ENCODE results near the gene FNDC11.
A peak's percentile ranks its signal among the peaks of the same experiment; 100 is the strongest.

FNDC11 gene

DNA sequence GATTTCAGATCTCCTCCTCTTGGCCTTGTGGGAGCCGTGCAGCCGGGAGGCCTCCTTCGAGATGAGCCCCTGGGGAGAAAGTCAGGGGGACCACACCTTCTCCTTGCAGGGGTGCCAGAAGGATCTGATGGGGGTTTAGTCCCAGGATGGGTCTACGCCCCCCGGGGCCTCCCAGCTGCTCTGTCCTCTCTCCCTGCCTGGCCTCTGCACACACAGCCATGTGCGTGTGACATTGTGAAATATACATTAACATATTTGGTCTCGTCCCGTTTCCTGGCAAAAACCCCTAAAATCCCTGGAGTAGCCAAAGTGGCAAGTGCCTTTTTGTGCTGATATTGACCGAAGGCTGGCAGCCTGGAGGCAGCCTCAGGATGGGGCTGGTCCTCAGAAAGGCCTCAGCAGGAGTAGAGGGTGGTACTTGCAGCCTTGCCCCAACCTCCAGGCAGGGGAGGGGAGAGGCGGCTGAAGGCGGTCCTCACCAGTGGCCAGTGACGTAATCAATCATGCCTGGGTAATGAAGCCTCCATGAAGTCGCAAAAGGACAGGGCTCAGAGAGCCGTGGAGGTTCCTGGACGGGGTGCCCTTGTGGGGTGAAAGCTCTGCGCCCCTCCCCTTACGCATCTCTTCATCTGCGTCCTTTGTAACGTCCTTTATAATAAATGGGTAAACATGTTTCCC lies 25.2 kb downstream of the FNDC11 start:
- no peak for DNase-seq (ENCODE audit: low read depth in 2 of 2)

DNA sequence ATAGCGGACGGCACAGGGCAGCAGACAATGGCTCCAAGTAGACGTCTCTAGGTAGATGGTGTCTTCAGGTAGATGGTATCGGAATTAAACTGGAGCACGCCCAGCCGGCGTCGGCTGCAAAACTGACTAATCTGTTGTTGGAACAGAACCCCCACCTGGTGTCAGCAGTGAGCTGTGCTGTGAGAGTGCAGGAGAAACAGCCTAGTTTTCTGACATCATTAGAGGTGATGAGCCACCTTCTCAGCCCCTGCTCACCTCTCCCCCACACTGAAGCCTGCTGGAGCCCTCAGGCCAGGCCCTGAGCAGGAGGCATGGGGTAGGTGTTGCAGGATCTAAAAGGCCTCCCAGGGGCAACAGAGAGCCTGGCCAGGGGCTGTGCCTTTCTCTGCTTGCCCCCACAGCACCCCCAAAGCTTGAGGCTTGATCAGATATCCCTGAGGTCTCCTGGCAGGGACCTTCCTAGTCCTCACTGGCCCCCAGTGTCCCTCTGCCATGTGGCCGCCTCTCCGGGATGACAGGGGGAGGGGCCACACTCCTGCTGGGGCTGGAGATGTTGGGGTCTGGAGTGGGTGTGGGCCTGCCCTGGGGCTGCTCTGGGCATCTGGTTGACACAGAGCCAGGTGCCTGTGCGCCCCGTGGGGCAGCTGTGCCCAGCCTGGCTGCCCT lies 27.0 kb downstream of the FNDC11 start:
- DNase-seq (ENCODE audit: low read depth in 2 of 2): peak; percentile 56 to 69

DNA sequence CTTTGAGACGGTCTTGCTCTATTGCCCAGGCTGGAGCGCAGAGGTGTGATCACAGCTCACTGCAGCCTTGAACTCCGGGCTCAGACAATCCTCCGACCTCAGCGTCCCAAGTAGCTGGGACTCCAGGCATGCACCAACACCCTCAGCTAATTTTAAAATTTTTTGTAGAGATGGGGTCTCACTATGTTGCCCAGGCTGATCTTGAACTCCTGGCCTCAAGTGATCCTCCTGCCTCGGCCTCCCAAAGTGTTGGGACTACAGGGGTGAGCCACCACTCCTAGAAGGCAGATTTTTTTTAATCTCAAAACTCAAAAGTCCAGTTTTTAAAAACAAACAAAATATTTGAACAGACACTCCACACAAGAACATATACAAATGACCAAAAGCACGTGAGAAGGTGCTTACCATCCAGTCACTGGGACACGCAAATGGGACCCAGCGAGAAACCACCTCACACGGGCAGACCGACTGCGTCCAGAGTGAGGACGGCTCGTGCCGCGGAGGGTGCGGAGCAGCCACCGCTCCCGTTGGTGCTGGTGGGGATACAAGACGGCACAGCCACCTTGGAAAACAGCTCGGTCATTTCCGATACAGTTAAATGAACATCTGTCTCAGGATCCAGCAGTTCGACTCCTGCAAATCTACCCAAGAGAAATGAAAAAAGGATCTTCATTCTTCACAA lies 28.6 kb downstream of the FNDC11 start:
- no peak for DNase-seq (ENCODE audit: low read depth in 2 of 2)

DNA sequence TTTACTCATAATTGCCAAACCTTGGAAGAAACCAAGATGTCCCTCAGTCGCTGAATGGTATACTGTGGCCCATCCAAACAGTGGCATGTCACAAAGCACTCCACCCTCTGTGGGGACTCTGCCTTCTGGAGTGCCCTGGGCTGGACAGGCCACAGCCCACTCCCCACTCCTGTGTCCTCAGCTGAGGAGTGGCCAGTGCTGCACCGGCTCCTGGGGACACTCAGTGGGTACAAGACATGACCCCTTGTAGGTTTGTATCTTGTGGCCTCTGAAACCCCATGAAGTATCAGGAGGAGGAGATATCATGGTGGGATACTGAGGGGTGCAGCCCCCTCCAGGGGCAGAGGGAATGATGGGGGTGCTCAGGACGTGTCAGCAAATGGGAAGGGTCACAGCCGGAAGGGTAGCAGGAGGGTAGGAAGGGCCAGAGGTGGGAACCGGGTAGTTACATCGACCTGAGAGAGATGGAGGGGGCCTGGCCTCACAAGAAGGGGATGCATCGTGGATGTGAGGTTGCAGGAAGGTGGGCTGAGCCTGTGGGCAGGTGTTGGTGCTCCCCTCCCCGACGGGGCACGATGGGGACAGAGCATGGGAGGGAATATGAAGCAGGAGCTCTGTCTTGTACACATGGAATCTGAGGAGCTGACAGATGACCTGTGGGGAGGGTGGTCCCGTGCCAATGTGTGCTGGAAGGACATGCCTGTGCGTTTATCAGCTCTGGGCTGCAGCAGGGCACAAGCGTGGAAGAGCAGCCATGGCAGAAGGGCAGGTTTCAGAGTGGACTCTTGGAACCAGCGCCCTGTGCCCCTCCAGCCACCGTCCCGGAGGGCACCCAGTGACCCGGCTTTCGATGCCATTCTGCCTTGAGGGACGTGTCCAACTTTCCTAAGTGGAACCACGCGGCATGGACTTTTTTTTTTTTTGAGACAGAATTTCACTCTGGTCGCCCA lies 31.9 kb downstream of the FNDC11 start:
- no peak for DNase-seq (ENCODE audit: low read depth in 2 of 2)

DNA sequence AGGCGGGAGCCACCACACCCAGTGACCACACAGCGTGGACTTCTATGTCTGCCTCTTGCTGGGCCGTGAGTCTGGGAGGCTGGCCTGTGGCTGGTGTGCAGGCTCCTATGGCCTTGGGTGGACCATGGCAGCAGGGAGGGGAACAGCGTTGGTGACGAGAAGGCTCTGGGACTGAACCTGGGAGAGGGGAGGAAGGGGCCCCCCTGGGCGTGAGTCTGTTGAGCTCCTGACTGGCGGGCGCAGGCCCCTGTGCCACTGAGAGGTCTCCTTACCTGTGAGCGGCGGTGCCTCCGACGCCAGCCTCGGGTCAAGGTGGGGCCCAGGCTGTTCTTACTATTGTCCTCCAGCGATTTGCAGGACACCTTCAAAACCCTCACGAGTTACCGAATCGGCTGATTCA lies 32.8 kb downstream of the FNDC11 start:
- no peak for DNase-seq (ENCODE audit: low read depth in 2 of 2)

DNA sequence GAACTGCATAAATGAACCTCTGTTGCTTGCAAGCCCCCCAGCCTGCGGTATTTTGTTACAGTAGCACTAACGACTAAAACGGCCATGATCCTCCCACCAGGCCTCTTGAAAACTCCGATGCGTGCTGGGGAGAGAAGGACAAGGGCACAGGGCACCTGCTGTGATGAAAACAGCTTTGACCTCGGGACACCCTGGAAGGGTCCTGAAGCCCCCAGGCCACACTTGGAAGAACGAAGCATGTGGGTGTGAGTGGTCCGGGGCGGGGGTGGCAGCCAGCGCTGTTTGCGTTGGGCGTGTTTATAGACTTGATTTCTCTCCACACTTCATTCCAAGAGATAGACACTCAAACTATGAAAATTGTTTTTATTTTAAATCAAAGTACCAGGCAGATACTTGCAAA lies 33.3 kb downstream of the FNDC11 start:
- DNase-seq (ENCODE audit: low read depth in 2 of 2): no peak

DNA sequence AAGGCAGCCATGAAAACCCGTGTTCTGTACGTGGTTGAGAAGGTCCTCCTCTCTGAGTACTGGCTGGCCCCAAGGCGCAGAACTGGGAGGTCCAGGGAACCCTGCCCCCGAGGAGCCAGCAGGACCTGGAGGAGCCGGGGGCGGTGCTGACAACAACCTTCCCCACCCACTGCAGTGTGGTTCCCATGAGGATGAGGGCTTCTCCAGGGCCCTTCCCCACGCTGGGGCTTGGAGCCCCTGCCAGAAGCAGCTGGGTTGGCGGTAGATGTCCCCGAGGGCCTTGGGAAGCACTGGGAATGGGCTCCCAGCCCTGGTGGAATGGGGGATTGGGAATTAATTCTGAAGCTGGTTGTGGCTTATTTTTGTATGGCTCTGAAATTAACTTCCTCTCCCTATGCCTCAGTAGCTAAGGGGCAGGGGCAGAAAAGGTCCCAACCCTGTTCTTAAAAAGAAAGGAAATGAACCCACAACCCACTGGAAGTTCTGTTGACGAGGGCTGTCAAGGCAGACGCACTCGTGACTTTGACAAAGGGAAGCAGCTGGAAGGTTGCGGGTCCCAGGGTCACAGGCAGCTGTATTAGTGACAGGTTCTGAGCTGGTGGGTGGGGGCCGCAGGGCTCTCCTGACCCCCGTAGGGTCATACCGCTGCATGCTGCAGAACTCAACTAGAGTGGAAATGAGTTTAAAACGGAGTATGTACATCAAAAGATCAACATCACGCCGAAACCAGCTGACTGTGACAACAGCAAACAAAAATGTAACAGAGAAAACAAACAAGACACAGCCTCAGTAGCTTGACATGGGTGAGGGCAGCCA lies 34.0 kb downstream of the FNDC11 start:
- DNase-seq (ENCODE audit: low read depth in 2 of 2): no peak

DNA sequence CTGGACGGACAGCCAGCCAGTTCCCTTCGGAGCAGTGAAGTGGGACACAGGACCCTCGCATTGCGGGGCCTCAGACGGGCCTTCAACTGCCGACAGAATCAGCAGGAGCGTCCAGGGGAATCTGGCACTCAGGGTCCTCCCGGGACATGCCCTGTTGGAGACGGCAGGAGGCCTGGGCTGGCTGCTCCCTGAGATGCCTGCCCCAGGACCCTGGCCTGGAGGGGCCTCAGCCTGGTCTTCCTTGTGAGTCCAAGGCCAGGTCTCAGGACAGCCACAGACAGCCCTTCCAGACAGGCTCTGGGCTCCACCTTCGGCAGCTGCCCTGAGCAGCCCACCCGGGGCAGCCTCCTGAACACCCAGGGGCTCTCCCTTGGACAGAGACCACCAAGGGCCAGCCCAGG lies 34.7 kb downstream of the FNDC11 start:
- no peak for DNase-seq (ENCODE audit: low read depth in 2 of 2)

DNA sequence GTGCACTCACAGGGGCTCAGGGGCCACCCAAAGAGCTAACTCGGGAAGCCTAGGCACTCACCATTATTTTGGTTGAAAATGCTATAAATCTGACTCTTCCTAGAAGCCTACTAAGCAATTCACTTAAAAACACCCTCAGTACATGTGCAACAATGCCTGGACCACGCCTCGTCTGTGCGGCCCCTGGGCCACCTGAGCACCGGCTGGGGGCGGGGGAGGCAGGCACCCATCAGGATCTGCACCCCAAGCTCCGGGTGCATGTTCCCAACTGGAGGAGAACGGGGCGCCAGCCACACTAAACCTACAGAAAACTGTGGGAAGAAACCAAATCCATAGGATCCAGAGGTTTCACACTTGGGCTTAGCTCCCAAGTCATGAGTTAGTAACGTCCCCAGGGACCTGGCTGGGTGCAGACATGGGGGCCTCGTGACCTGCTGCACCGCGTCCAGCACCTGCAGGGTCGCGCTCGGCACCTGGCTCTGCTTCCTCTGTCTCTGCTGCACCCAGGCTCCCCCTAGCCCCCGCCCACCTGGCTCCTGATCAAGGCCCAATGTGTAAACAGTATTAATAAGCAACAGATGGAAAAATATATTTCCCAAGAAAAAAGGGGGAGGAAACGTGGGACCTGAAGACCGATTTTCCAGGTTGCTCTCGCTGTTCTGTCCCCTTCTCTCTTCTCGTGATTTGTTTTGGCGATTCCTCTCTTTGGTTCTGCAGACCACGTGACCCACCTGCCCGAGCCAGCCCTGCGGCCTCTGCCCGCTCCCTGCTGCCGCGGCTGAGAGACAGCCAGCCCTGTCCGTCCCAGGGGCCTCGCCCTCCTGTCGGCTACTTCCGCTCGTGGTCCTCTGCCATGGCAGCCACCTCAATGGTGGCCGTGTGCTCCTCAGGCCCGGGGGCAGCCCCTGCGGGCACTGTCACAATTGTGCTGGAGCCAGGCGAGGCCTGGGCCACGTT lies 35.6 kb downstream of the FNDC11 start:
- DNase-seq (ENCODE audit: low read depth in 2 of 2): no peak

DNA sequence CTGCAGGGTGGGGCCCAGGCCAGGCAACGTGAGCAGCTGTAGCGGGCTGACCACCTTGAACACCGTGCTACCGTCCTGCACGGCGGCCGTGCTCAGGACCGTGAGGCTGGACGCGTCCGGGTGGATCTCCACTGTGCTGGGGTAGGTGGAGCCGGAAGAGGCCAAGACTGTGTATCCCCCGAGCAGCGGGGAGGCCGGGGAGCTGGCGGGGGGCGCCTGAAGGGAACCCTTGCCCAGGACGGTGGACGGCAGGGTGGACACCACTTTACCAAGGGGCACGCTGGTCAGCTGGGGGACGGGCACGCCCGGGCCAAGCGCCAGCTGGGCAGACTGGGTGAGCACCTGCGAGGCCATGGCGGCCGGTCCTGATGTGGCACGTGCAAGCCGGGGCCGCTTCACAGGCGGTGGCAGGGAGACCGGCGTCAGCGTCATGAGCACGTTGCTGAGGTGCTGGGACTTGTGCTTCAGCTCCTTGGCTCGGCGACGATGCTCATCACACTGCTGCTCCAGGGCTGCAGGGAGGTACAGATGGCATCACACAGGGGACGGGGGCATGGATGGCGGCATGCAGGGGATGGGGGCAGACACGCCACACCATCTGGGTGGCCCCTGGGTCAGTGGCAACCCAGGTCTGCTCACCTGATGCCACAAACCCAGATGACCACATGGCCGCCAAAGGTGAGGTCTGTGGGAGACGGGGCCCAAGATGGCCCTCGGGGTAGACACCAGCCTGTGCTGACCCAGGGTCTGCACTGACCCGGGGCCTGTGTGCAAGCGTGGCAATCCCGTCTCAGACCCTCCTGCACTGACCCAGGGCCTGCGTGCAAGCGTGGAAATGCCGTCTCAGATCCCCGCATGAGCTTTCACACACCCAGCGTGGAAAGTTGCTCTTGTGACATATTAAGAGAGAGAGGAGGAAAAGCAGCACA lies 36.5 kb downstream of the FNDC11 start:
- no peak for DNase-seq (ENCODE audit: low read depth in 2 of 2)

DNA sequence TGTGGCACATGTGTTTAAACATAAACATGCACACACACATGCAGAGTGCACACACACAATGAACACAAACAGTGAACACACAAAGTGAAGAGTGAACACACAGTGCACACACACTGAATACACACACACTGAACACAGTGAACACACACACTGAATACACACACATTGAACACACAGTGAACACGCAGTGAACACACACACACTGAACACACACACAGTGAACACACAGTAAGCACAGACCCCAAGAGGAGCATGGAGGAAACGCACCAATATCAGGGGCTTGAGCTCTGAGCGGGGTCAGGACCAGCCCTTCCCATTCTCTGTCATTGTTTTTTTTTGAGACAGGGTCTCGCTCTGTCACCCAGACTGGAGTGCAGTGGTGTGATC lies 37.2 kb downstream of the FNDC11 start:
- DNase-seq (ENCODE audit: low read depth in 2 of 2): no peak

DNA sequence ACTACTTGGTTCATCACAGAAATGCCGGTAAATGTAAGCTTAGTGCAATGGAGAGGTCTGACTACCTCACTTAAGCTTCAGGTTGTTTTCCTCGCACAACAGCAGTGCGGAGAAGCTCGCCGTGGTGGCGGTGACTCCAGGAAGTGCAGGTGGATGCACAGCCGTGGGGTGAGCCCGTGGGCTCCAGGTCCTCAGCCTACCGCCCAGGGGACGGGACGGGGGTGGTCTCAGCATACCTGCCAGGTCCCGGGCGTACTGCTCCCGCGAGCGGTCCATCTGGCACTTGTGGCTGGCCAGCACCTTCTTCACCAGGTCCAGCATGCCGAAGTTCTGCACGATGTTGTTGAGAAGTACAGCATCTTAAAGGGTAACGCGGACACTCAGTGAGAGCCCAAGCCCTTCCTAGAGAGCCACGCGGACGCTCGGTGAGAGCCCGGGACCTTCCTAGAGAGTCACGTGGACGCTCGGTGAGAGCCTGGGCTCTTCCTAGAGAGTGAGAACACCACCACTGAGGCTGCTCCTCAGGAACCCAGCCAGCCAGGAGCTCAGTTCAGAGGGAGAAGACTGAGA lies 37.9 kb downstream of the FNDC11 start:
- no peak for DNase-seq (ENCODE audit: low read depth in 2 of 2)

DNA sequence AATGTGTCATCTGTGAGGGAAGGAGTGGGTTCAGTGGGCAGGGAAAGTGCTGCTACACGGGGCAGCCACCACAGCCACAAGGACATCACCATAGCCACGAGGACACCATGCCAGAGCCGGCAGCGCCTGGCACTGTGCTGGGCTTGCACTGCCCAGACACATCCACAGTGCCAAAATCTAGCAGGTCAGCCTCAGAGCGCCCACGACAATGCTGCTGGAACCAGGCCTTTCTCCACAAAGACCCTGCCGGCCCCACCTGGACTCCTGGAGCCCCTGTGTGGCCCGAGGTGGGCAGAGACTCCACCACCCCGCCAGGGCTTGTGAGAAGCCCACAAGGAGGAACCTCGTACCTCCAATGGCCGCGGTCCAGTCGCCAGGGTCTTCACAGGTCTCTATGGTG lies 38.7 kb downstream of the FNDC11 start:
- no peak for DNase-seq (ENCODE audit: low read depth in 2 of 2)

DNA sequence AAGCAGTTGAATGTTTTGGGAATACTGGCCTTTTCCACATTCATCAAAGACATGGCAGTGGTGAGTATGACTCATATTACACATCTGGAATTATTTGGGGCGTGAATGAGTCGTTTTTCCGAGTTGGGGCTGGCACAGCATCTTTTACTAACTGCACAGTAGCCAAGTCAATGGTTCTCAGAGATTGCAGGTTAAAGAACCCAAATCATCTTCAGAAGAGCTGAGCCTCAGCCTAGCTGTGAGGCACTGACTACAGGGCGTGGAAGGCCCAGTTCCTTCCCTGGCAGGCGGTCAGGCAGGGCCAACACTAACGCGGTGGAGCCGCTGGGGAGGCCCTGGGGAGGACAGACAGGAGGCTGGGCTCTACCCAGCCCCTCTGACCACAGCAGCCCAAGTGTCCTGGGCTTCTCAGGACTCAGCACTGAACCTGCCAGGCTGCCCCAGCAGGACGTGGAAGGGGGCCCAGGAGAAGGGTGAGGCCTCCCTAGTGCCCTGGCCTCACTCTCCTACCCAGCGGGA lies 40.1 kb downstream of the FNDC11 start:
- DNase-seq (ENCODE audit: low read depth in 2 of 2): no peak

DNA sequence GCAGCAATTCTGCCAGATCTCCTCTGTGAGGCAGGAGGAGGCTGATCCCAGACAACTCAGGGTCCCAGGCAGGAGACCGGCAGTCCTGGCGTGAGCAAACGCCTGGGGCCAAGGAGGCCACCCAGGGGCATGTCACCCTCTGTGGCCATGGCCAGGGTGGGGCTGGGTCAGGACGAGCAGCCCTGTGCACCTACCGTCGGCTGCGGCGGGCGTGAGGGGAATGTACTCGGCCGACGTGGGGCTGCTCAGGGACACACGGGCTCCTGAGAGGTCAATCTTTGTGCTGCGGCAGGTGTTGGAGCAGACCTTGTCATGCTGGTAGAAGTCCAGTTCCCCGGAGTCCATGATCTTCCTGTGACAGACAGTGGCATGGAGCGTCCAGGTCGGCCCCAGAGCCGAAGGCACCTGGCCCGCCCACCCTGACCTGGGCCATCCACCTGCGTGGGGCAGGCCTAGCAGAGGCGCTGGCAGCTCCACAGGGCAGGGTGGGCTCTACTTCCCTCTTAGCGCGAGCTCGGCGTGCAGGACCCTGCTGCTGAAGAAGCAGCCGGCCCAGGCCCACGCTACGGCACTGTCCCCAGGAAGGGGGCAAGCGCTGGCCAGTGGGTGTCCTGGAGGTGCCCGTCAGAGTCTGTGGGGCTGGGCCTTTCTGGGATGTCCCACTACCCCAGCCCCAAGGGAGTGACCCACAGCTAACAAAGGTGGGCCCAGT lies 41.6 kb downstream of the FNDC11 start:
- no peak for DNase-seq (ENCODE audit: low read depth in 2 of 2)

DNA sequence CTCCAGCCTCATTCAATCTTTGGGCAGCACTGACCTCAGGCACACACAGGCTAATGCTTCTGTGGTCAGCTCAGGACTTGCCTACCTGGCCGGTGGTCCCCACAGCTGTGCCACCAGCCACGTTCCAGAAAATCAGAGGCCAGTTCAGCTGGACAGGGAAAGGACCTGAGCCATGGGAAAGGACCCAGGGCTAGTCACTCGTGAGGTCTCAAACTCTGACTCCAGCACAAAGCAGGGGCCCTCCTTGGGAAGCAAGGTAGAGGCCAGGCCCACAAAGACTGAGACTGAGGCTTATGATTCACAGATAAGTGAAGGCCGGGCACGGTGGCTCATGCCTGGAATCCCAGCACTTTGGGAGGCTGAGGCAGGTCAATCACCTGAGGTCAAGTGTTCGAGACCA lies 42.5 kb downstream of the FNDC11 start:
- no peak for DNase-seq (ENCODE audit: low read depth in 2 of 2)

DNA sequence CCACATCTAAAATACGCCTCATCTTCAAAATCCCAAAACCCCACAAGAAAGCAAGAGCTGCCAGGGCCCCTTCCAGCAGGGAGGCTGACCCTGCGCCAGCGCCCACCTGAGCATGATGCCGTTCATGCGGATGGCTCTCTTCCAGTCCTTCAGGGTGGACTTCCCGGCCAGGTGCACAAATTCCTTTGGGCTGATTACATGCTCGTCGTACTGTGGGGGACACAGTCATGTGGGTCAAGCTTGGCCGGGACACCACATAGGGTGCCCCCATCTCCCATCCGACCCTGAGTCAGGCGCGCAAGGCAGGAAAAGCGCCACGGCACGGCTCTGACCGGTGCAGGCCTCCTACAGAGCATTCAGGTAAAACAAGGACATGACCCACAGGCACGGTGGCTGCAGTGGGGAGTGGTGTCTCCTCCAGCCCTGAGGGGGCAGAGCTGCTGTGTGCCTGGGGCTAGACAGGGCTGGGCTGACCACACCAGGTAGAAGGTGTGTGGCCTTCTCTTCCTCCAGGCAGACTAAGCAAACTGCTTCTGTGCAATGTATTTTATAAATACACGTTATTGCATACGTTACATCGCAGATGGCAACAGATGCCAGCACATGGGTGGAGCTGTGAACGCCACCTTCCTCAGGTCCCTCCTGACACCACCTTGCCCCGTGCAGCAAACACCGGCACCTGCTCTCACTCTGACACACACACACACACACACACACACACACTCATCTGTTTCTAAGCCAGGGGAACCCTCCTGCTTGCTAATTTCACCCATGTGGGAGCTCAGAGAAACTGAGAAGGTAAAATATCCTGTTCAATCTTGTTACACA lies 43.9 kb downstream of the FNDC11 start:
- DNase-seq (ENCODE audit: low read depth in 2 of 2): no peak

All from stimulated activated CD8-positive, alpha-beta memory T cell treated with anti-CD3 and anti-CD28 coated beads, Interleukin-7, amount 100 ng/mL, for 4 hours (primary cell).